WTC11 (cell line): ENCODE results near the gene AUP1. TPM values are rescaled to one million over a fixed set of nuclear protein-coding genes. Genes with fewer than 3 reads are reported as not detected.

Source experiments
- ATF1 ChIP-seq: sonication (generic); formaldehyde crosslinking; IDR thresholded peaks from 2 replicates; pipeline ENCODE4 v1.8.1; 2023; ENCODE audit warnings: mild to moderate bottlenecking, moderate library complexity, missing genetic modification reagents
- CBFB ChIP-seq: sonication (generic); formaldehyde crosslinking; IDR thresholded peaks from 2 replicates; pipeline ENCODE4 v1.8.1; 2022; ENCODE audit warnings: mild to moderate bottlenecking, low read depth, missing genetic modification reagents
- CREB1 ChIP-seq: sonication (generic); formaldehyde crosslinking; IDR thresholded peaks from 2 replicates; pipeline ENCODE4 v1.8.0; 2023; ENCODE audit warnings: mild to moderate bottlenecking, missing genetic modification reagents
- CREM ChIP-seq: sonication (generic); formaldehyde crosslinking; IDR thresholded peaks from 2 replicates; pipeline ENCODE4 v1.8.1; 2022; ENCODE audit warnings: mild to moderate bottlenecking, missing genetic modification reagents, moderate library complexity
- EMX1 ChIP-seq: fragments of 250-450 bp; sonication (Bioruptor Pico); IDR thresholded peaks from 2 replicates; pipeline ENCODE4 v1.8.0; 2021; ENCODE audit warnings: mild to moderate bottlenecking
- FOXJ3 ChIP-seq: sonication (generic); formaldehyde crosslinking; IDR thresholded peaks from 2 replicates; pipeline ENCODE4 v1.9.0; 2021; ENCODE audit warnings: missing genetic modification reagents, mild to moderate bottlenecking, borderline replicate concordance
- GRHL2 ChIP-seq: fragments of 250-450 bp; sonication (Bioruptor Pico); IDR thresholded peaks from 2 replicates; pipeline ENCODE4 v1.8.0; 2022; ENCODE audit warnings: mild to moderate bottlenecking, moderate library complexity; ENCODE audit not compliant: insufficient replicate concordance, severe bottlenecking
- RELA ChIP-seq: sonication (generic); formaldehyde crosslinking; IDR thresholded peaks from 2 replicates; pipeline ENCODE4 v1.8.1; 2022; ENCODE audit warnings: missing genetic modification reagents, mild to moderate bottlenecking, borderline replicate concordance
- SMAD4 ChIP-seq: sonication (generic); formaldehyde crosslinking; IDR thresholded peaks from 2 replicates; pipeline ENCODE4 v1.8.0; 2022; ENCODE audit warnings: mild to moderate bottlenecking, missing genetic modification reagents
- TEAD1 ChIP-seq: sonication (generic); formaldehyde crosslinking; IDR thresholded peaks from 2 replicates; pipeline ENCODE4 v1.8.0; 2022; ENCODE audit warnings: mild to moderate bottlenecking, missing genetic modification reagents
- TP53 ChIP-seq: sonication (generic); formaldehyde crosslinking; IDR thresholded peaks from 2 replicates; pipeline ENCODE4 v1.8.1; 2023; ENCODE audit warnings: mild to moderate bottlenecking, missing genetic modification reagents
- ZBTB21 ChIP-seq: sonication (generic); formaldehyde crosslinking; IDR thresholded peaks from 2 replicates; pipeline ENCODE4 v1.8.1; 2023; ENCODE audit warnings: mild to moderate bottlenecking, missing genetic modification reagents, borderline replicate concordance
- ZNF219 ChIP-seq: sonication (generic); formaldehyde crosslinking; IDR thresholded peaks from 2 replicates; pipeline ENCODE4 v1.8.0; 2023; ENCODE audit warnings: missing genetic modification reagents, mild to moderate bottlenecking, borderline replicate concordance
- total RNA-seq: library from RNA; stranded (reverse); gene quantifications from 3 replicates; pipeline ENCODE4 v1.2.3, GENCODE V29; 2021
- TF ChIP-seq, protein P1 (sequence below): sonication (generic); formaldehyde crosslinking; IDR thresholded peaks from 2 replicates; pipeline ENCODE4 v1.8.0; 2022; ENCODE audit warnings: missing genetic modification reagents
- TF ChIP-seq, protein P2 (sequence below): fragments of 200-600 bp; IDR thresholded peaks from 2 replicates; pipeline ENCODE4 v1.8.0; 2022; ENCODE audit warnings: antibody characterized with exemption
- TF ChIP-seq, protein P3 (sequence below): sonication (generic); formaldehyde crosslinking; IDR thresholded peaks from 2 replicates; pipeline ENCODE4 v1.8.1; 2022; ENCODE audit warnings: missing genetic modification reagents, borderline replicate concordance
- TF ChIP-seq, protein P4 (sequence below): fragments of 250-450 bp; sonication (Bioruptor Pico); IDR thresholded peaks from 2 replicates; pipeline ENCODE4 v2.1.2; 2022; ENCODE audit warnings: mild to moderate bottlenecking, moderate library complexity
- TF ChIP-seq, protein P5 (sequence below): fragments of 250-450 bp; sonication (Bioruptor Pico); conservative IDR thresholded peaks from 2 replicates; pipeline ENCODE4 v1.9.0; 2021; ENCODE audit warnings: mild to moderate bottlenecking
- TF ChIP-seq, protein P6 (sequence below): sonication (generic); formaldehyde crosslinking; IDR thresholded peaks from 2 replicates; pipeline ENCODE4 v1.8.1; 2023; ENCODE audit warnings: mild to moderate bottlenecking, missing genetic modification reagents, moderate library complexity
- TF ChIP-seq, protein P7 (sequence below): sonication (generic); formaldehyde crosslinking; IDR thresholded peaks from 2 replicates; pipeline ENCODE4 v1.8.0; 2023; ENCODE audit warnings: missing genetic modification reagents, mild to moderate bottlenecking, borderline replicate concordance
- TF ChIP-seq, protein P8 (sequence below): sonication (generic); formaldehyde crosslinking; conservative IDR thresholded peaks from 2 replicates; pipeline ENCODE4 v1.8.1; 2022; ENCODE audit warnings: mild to moderate bottlenecking, missing genetic modification reagents

Gene AUP1
- total RNA-seq, 1 experiment from 2014 or later, result 84.9 TPM

DNA sequence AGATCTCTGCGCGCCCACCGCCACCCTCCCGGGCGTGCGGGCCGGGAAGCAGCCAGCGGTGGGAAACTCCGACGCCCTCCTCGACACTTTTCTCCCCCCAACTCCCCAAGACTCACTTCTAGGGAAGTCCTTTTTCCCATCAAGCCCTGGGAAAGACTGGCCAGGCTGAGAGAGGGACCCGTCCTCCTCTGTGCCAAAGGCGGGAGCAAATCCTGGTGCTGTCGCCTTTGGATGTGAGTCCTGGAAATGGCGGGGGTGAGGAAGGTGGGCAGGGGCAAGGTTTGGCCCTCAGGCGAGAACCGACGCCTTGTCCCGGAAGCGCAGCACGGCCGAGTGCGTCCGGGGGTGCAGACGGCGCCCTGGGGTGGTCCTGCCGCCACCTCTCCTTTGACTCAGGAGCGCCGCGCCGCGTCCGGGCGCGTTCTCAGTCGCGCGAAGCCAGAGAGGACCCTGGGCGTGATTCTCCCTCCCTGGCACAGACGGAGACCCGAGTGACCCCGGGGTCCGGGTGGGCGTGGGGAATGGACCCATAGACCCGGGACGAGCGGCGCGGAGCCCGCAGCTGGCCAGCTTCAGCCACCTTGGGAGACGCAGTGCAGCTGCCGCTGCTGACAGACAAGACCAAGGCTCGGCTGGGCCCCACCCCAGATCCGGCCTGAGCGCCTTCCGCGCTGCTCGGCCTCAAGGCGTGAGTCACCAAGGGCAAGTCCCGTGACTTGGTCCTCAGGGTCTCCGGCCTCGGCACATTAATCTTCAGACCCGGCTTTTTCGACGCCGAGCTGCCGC lies 26.6 kb downstream of the AUP1 start (continued):
- TF ChIP-seq, protein P1, sequence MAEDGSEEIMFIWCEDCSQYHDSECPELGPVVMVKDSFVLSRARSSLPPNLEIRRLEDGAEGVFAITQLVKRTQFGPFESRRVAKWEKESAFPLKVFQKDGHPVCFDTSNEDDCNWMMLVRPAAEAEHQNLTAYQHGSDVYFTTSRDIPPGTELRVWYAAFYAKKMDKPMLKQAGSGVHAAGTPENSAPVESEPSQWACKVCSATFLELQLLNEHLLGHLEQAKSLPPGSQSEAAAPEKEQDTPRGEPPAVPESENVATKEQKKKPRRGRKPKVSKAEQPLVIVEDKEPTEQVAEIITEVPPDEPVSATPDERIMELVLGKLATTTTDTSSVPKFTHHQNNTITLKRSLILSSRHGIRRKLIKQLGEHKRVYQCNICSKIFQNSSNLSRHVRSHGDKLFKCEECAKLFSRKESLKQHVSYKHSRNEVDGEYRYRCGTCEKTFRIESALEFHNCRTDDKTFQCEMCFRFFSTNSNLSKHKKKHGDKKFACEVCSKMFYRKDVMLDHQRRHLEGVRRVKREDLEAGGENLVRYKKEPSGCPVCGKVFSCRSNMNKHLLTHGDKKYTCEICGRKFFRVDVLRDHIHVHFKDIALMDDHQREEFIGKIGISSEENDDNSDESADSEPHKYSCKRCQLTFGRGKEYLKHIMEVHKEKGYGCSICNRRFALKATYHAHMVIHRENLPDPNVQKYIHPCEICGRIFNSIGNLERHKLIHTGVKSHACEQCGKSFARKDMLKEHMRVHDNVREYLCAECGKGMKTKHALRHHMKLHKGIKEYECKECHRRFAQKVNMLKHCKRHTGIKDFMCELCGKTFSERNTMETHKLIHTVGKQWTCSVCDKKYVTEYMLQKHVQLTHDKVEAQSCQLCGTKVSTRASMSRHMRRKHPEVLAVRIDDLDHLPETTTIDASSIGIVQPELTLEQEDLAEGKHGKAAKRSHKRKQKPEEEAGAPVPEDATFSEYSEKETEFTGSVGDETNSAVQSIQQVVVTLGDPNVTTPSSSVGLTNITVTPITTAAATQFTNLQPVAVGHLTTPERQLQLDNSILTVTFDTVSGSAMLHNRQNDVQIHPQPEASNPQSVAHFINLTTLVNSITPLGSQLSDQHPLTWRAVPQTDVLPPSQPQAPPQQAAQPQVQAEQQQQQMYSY, result peak; percentile 35
- TF ChIP-seq CREB1 (CRISPR knock-in tag), result no peak
- TF ChIP-seq CBFB, result no peak
- TF ChIP-seq CREM, result no peak
- no peak for TF ChIP-seq FOXJ3
- TF ChIP-seq, protein P2, sequence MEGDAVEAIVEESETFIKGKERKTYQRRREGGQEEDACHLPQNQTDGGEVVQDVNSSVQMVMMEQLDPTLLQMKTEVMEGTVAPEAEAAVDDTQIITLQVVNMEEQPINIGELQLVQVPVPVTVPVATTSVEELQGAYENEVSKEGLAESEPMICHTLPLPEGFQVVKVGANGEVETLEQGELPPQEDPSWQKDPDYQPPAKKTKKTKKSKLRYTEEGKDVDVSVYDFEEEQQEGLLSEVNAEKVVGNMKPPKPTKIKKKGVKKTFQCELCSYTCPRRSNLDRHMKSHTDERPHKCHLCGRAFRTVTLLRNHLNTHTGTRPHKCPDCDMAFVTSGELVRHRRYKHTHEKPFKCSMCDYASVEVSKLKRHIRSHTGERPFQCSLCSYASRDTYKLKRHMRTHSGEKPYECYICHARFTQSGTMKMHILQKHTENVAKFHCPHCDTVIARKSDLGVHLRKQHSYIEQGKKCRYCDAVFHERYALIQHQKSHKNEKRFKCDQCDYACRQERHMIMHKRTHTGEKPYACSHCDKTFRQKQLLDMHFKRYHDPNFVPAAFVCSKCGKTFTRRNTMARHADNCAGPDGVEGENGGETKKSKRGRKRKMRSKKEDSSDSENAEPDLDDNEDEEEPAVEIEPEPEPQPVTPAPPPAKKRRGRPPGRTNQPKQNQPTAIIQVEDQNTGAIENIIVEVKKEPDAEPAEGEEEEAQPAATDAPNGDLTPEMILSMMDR, result no peak
- TF ChIP-seq TP53, result no peak
- TF ChIP-seq, protein P3, sequence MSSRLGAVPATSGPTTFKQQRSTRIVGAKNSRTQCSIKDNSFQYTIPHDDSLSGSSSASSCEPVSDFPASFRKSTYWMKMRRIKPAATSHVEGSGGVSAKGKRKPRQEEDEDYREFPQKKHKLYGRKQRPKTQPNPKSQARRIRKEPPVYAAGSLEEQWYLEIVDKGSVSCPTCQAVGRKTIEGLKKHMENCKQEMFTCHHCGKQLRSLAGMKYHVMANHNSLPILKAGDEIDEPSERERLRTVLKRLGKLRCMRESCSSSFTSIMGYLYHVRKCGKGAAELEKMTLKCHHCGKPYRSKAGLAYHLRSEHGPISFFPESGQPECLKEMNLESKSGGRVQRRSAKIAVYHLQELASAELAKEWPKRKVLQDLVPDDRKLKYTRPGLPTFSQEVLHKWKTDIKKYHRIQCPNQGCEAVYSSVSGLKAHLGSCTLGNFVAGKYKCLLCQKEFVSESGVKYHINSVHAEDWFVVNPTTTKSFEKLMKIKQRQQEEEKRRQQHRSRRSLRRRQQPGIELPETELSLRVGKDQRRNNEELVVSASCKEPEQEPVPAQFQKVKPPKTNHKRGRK (CRISPR knock-in tag), result no peak
- TF ChIP-seq ATF1 (CRISPR knock-in tag), result no peak
- TF ChIP-seq, protein P4, sequence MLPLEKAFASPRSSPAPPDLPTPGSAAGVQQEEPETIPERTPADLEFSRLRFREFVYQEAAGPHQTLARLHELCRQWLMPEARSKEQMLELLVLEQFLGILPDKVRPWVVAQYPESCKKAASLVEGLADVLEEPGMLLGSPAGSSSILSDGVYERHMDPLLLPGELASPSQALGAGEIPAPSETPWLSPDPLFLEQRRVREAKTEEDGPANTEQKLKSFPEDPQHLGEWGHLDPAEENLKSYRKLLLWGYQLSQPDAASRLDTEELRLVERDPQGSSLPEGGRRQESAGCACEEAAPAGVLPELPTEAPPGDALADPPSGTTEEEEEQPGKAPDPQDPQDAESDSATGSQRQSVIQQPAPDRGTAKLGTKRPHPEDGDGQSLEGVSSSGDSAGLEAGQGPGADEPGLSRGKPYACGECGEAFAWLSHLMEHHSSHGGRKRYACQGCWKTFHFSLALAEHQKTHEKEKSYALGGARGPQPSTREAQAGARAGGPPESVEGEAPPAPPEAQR (CRISPR knock-in tag), result no peak
- TF ChIP-seq RELA (CRISPR knock-in tag), result no peak
- no peak; the same call in 1 of the 2 replicates for TF ChIP-seq TEAD1 (CRISPR knock-in tag)
- TF ChIP-seq GRHL2 (CRISPR knock-in tag), result no peak
- TF ChIP-seq, protein P5, sequence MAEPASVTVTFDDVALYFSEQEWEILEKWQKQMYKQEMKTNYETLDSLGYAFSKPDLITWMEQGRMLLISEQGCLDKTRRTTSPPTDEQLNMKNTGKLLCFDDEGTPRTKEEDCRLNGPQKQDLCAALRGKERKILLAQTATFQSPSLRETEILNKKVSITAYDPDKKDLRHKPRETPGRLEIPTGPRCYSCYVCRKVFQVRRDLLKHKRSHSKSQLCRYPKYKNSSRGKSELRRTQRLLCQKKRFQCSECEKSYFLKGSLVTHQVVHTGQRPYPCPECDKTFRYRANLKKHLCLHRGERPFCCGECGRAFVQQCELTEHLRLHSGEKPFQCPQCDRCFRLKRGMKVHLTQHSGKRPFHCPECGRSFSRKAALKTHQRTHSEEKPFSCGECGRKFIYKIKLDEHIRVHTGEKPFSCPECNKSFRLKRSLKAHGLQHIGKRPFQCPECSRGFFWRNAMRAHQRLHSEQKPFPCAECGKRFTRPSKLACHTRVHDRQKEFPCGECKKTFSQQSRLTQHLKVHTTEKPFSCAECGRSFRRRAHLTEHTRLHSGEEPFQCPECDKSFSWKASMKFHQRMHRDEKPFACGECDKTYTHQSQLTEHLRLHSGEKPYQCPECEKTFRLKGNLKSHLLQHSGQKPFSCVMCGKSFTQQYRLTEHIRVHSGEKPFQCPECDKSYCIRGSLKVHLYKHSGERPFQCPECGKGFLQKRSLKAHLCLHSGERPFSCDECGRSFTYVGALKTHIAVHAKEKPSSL (CRISPR knock-in tag), result no peak
- TF ChIP-seq SMAD4, result no peak
- no peak for TF ChIP-seq ZNF219 (CRISPR knock-in tag)
- TF ChIP-seq EMX1 (CRISPR knock-in tag), result no peak
- 0 out of 2 replicates have a peak, but pooled peaks have one; percentile 31 for TF ChIP-seq ZBTB21 (CRISPR knock-in tag)
- TF ChIP-seq, protein P6, sequence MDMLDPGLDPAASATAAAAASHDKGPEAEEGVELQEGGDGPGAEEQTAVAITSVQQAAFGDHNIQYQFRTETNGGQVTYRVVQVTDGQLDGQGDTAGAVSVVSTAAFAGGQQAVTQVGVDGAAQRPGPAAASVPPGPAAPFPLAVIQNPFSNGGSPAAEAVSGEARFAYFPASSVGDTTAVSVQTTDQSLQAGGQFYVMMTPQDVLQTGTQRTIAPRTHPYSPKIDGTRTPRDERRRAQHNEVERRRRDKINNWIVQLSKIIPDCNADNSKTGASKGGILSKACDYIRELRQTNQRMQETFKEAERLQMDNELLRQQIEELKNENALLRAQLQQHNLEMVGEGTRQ (CRISPR knock-in tag), result peak; percentile 18; the same call in 1 of the 2 replicates
- TF ChIP-seq, protein P7, sequence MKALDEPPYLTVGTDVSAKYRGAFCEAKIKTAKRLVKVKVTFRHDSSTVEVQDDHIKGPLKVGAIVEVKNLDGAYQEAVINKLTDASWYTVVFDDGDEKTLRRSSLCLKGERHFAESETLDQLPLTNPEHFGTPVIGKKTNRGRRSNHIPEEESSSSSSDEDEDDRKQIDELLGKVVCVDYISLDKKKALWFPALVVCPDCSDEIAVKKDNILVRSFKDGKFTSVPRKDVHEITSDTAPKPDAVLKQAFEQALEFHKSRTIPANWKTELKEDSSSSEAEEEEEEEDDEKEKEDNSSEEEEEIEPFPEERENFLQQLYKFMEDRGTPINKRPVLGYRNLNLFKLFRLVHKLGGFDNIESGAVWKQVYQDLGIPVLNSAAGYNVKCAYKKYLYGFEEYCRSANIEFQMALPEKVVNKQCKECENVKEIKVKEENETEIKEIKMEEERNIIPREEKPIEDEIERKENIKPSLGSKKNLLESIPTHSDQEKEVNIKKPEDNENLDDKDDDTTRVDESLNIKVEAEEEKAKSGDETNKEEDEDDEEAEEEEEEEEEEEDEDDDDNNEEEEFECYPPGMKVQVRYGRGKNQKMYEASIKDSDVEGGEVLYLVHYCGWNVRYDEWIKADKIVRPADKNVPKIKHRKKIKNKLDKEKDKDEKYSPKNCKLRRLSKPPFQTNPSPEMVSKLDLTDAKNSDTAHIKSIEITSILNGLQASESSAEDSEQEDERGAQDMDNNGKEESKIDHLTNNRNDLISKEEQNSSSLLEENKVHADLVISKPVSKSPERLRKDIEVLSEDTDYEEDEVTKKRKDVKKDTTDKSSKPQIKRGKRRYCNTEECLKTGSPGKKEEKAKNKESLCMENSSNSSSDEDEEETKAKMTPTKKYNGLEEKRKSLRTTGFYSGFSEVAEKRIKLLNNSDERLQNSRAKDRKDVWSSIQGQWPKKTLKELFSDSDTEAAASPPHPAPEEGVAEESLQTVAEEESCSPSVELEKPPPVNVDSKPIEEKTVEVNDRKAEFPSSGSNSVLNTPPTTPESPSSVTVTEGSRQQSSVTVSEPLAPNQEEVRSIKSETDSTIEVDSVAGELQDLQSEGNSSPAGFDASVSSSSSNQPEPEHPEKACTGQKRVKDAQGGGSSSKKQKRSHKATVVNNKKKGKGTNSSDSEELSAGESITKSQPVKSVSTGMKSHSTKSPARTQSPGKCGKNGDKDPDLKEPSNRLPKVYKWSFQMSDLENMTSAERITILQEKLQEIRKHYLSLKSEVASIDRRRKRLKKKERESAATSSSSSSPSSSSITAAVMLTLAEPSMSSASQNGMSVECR (CRISPR knock-in tag), result no peak
- TF ChIP-seq, protein P8, sequence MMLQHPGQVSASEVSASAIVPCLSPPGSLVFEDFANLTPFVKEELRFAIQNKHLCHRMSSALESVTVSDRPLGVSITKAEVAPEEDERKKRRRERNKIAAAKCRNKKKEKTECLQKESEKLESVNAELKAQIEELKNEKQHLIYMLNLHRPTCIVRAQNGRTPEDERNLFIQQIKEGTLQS (CRISPR knock-in tag), result 0 out of 2 replicates have a peak, but pooled peaks have one; percentile 28
